ENCODE data around the gene TRIM54.

Gene TRIM54

GRCh38 chr2:27281855-27282559 is at the start of gene TRIM54:
TSS of gene TRIM54 (plus strand) at chr2:27282429. CDS start at chr2:27282732, 303 bp downstream.
- no peak for DNase-seq (ENCODE audit: low spot score)

DNA sequence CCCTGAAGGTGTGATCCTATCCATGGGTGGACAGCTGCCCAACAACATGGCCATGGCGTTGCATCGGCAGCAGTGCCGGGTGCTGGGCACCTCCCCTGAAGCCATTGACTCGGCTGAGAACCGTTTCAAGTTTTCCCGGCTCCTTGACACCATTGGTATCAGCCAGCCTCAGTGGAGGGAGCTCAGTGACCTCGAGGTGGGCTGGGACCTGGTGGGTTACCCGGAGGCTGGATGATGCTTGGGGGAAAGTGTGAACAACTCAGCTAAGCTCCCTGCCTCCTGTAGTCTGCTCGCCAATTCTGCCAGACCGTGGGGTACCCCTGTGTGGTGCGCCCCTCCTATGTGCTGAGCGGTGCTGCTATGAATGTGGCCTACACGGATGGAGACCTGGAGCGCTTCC is 48.9 kb upstream of the TRIM54 start:
- no peak for DNase-seq (ENCODE audit: low spot score)

DNA sequence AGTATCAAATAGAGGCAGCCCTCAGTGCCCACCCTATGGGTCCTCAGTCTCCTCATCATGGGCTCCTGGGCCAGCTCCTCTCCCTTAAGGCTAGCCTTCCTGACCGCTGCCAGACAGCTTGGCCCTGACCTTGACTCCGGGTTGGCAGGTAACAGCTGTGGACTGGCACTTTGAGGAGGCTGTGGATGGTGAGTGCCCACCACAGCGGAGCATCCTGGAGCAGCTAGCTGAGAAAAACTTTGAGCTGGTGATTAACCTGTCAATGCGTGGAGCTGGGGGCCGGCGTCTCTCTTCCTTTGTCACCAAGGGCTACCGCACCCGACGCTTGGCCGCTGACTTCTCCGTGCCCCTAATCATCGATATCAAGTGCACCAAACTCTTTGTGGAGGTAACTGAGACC is 46.1 kb upstream of the TRIM54 start:
- DNase-seq (ENCODE audit: low spot score) = no peak

- DNase-seq (ENCODE audit: low spot score) = no peak
These were observed 45.6 kb upstream of the TRIM54 start for GRCh38 chr2:27236626-27237025.

- no peak for DNase-seq (ENCODE audit: low spot score)
These were observed 44.8 kb upstream of the TRIM54 start for GRCh38 chr2:27237341-27237945.

DNA sequence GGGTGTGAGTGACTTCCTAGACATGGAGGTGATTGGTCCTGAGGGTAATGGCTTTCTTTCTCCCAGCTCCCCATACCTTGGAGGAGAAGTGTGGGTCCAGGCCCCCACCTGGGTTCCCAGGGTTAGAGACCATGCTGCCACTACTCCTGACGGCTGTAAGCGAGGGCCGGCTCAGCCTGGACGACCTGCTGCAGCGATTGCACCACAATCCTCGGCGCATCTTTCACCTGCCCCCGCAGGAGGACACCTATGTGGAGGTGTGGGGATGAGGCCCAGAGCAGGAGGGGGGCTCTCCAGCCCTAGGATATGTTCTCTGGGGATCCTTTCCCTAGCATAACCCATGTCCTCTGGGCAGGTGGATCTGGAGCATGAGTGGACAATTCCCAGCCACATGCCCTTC is 43.3 kb upstream of the TRIM54 start:
- DNase-seq (ENCODE audit: low spot score) = no peak

DNA sequence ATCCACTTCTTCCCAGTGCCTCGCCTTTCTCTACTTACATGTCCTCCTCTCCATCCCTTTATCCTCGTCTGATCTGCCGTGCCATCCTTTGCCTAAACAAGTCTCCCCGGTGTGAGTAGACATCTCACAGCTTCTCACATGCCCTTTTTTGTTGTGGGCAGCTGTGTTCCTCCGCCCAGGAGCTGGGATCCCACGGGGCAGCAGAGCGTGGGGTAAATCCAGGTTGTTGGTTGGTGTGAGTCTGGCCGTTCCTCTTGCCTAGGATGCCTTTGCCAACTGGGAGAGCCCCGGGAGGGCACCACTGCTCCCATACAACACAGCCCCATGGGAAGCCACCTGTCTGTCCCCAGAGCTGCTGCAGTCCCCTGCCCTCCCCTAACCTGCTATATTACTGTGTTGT is 41.8 kb upstream of the TRIM54 start:
- DNase-seq (ENCODE audit: low spot score) = no peak

DNA sequence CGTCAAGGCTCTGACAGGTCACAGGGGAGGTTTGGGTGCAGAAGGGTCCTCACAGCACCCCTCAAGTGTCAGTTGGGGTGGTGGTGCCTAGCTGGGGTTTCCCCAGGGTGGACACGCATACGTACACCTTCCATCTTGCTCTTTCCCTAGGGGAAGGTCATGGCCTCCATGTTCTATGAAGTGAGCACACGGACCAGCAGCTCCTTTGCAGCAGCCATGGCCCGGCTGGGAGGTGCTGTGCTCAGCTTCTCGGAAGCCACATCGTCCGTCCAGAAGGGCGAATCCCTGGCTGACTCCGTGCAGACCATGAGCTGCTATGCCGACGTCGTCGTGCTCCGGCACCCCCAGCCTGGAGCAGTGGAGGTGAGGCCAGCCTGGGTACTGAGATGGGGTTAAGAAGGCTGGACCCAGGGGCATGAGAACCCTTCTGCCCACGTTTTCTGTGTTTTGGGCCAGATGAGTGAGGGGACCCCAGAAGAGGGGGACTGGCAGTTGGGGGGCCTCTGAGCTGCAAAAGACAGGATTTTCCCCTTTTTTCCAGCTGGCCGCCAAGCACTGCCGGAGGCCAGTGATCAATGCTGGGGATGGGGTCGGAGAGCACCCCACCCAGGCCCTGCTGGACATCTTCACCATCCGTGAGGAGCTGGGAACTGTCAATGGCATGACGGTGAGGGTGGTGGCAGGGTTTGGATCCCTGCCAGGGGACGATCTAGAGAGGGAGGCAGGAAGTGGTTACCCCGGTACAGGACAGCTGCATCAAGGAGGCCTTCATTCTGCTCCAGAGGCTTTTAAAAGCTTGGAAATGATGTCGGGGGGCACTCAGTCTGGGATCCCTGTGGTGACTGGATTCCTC is 40.2 kb upstream of the TRIM54 start:
- DNase-seq (ENCODE audit: low spot score) = no peak

DNA sequence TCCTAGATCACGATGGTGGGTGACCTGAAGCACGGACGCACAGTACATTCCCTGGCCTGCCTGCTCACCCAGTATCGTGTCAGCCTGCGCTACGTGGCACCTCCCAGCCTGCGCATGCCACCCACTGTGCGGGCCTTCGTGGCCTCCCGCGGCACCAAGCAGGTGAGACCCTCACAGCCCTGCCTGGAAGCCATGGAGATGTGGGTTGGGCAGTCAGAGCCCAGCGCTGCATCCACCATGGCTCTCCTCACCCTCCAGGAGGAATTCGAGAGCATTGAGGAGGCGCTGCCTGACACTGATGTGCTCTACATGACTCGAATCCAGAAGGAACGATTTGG is 39.6 kb upstream of the TRIM54 start:
- no peak for DNase-seq (ENCODE audit: low spot score)

GRCh38 chr2:27243391-27244130 is 38.7 kb upstream of the TRIM54 start:
- DNase-seq (ENCODE audit: low spot score) = no peak

- DNase-seq (ENCODE audit: low spot score) = no peak
These were observed 37.1 kb upstream of the TRIM54 start for GRCh38 chr2:27245116-27245515.

GRCh38 chr2:27245626-27246025 is 36.6 kb upstream of the TRIM54 start:
- peak; percentile 4 for DNase-seq (ENCODE audit: low spot score)

GRCh38 chr2:27247893-27248292 is 34.3 kb upstream of the TRIM54 start:
- no peak for DNase-seq (ENCODE audit: low spot score)

DNA sequence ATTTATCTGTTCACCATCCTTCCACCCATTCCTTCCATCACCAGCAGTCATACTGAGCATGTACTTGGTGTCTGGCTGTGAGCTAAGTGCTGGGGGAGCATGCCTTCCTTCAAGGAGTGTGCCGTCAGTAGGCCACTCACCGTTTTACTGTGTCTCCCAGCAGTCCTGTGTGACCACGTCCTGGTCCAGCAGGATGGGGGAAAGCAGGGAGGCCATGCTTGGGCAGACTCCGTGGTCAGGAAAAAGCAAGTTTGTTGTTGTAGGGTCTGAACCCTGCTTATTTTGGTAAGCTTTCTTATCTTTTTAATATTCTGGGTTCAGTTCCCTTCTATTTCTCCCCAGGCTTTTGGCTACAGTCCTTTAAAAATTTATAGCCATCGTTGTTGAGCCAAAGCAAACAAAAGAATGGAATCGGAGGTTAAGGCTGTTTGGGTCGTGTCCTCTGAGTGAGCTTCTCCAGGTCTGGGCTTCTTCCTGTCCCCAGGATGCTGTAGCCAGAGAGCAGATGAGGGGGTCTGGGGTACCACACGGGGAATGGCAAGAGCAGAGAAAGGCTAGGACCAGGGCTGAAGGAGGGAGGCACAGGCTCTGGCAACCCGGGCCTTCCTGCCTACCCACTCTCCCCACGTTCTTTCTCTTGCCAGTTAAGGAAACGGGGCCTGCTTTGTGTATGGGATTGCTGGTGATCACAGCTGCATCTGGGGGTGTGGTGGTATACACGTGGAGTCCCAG is 32.9 kb upstream of the TRIM54 start:
- DNase-seq (ENCODE audit: low spot score) = no peak

DNA sequence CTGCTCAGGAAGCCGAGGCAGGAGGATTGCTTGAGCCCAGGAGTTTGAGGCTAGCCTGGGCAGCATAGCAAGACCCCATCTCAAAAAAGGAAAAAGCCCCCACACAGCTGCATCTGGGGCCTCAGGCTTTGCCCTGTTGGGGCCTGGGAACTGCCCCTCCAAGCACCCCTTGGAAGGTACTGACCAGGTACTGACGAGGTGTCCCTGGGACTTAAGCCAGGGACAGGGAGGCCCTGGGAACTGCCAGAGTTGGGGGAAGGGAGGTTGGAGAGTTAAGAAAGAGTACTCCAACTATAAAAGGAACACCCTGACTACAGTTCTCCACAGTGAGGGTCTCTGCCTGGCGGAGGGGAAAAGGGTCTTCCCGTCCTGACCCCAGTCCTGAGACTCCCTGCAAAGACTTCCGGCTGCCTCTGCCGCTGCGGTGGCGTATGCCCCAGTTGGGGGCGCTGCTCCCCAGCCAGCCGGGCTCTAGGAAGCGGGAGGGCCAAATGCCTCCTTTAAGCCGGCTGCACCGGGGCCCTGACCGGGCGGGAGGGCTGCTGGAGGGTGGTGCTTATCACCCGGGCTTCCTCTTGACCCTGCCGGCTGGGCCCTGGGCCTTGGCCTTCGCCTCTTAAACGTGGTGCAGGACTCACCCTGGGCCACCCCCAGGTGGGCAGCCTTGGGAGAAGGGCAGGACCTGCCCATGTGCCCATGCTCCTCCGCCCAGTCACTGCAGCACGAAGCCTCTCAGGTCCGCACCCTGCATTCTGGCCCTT is 32.2 kb upstream of the TRIM54 start:
- peak; percentile 3 for DNase-seq (ENCODE audit: low spot score)

- no peak for DNase-seq (ENCODE audit: low spot score)
These were observed 31.4 kb upstream of the TRIM54 start for GRCh38 chr2:27250652-27251379.

- no peak for DNase-seq (ENCODE audit: low spot score)
These were observed 30.5 kb upstream of the TRIM54 start for GRCh38 chr2:27251766-27252165.

- DNase-seq (ENCODE audit: low spot score) = no peak
These were observed 27.0 kb upstream of the TRIM54 start for GRCh38 chr2:27255187-27255586.

GRCh38 chr2:27255660-27256059 is 26.6 kb upstream of the TRIM54 start:
- no peak for DNase-seq (ENCODE audit: low spot score)

DNA sequence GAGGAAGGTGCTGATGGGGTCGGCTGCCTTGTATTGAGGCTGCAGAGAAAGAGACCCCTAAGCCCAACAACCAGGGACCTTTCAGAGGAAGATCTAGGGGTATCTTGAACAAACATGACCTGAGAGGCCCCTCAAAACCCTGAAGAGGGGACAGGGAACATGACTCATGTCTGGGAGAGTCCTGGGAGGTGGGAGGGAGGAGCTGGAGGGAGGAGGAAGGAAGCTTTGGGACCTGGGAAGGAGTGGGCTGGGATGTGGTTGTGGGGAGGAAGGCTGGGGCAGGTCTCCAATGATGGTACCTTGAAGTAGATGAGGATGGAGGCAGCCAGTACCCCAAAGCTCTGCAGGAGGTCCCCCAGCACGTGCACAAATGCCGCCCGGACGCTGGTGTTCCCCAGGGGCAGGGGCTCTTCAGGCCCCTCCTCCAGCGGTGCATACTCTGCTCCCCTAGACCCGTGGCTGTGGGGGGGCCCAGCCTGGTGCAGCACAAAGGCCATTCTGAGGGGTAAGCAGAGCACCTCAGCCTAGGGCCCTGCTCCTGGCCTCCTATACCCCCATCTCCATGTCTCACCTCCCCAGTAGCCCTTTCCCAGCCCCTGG is 25.3 kb upstream of the TRIM54 start:
- no peak for DNase-seq (ENCODE audit: low spot score)
